Keratinocyte (primary cell): ENCODE measurements around the gene PCDHA3.
A peak's percentile ranks its signal among the peaks of the same experiment; 100 is the strongest.

ENCODE experiments used
- CTCF ChIP-seq, 3 experiments: IDR thresholded peaks in 1 of 3; conservative IDR thresholded peaks in 1 of 3; optimal IDR thresholded peaks in 1 of 3; 2 replicates in 2 of 3; 3 replicates in 1 of 3; pipeline versions ENCODE3 to v1.5.1; 2011; ENCODE audit warnings: low read length in 3 of 3, mild to moderate bottlenecking in 3 of 3, moderate library complexity in 2 of 3, control low read depth in 1 of 3, inconsistent platforms in 1 of 3; ENCODE audit not compliant: insufficient read depth in 2 of 3; ENCODE audit errors: extremely low read depth in 1 of 3
- EZH2 ChIP-seq: IDR thresholded peaks from one replicate; pipeline ENCODE4 v1.6.1; 2012; ENCODE audit warnings: inconsistent platforms, mild to moderate bottlenecking, low read length, moderate library complexity

- TF ChIP-seq CTCF (optimal IDR thresholded peaks at IDR 0.05 in 1 of 3, IDR thresholded peaks at IDR 0.05 in 1 of 3, conservative IDR thresholded peaks at IDR 0.05 in 1 of 3; ENCODE audit: extremely low read depth in 1 of 3, insufficient read depth in 2 of 3, low read length in 3 of 3) (peak; percentile 7 to 27 (median 24)), EZH2 (no peak)
These were observed 6.2 kb downstream of the PCDHA3 start, which contains the start of gene PCDHA4 for GRCh38 chr5:140806834-140807775.
